Stimulated activated CD8-positive, alpha-beta memory T cell treated with anti-CD3 and anti-CD28 coated beads, Interleukin-7, amount 100 ng/mL, for 4 hours (primary cell): Measurements from ENCODE around the gene STK10.
A peak's percentile ranks its signal among the peaks of the same experiment; 100 is the strongest.
"Not testable (repeated sequence)": the region's sequence is repeated elsewhere in the genome, so short reads cannot be mapped to it uniquely, and the experiment has no call there.

Experiments used
- DNase-seq, 2 donors: peaks; one replicate each; pipeline ENCODE4 v3.0.0-alpha.2; 2020; ENCODE audit warnings: low read depth in 2 of 2

Gene STK10

GRCh38 chr5:172188033-172188892 is at the start of gene STK10:
Gene STK10 (minus strand): TSS chr5:172188224. CDS start chr5:172188042, 182 bp downstream.
- peak; percentile 80 to 94 for DNase-seq

- DNase-seq, result no peak
These were observed 48.1 kb upstream of the STK10 start for GRCh38 chr5:172235827-172236736.

- DNase-seq, result no peak
These were observed 47.2 kb upstream of the STK10 start for GRCh38 chr5:172235132-172235780.

GRCh38 chr5:172234031-172234430 is 46.0 kb upstream of the STK10 start:
- DNase-seq, result no peak

- DNase-seq, result no peak
These were observed 41.9 kb upstream of the STK10 start for GRCh38 chr5:172229904-172230303.

- DNase-seq, result no peak
These were observed 37.0 kb upstream of the STK10 start for GRCh38 chr5:172224996-172225395.

GRCh38 chr5:172223901-172224873 is 36.2 kb upstream of the STK10 start:
- peak in 1 of 2 donors; percentile 2 for DNase-seq

GRCh38 chr5:172219296-172219695 is 31.3 kb upstream of the STK10 start:
- no peak for DNase-seq

GRCh38 chr5:172216345-172216744 is 28.3 kb upstream of the STK10 start:
- DNase-seq, result no peak

GRCh38 chr5:172213126-172213525 is 25.1 kb upstream of the STK10 start:
- no peak for DNase-seq

- DNase-seq, result no peak
These were observed 23.7 kb upstream of the STK10 start for GRCh38 chr5:172211676-172212075.

GRCh38 chr5:172209714-172210113 is 21.7 kb upstream of the STK10 start:
- DNase-seq, result no peak

GRCh38 chr5:172207511-172207910 is 19.5 kb upstream of the STK10 start:
- DNase-seq, result no peak

- DNase-seq, result not testable (repeated sequence)
These were observed 18.0 kb upstream of the STK10 start for GRCh38 chr5:172205984-172206383.

- no peak for DNase-seq
These were observed 12.5 kb upstream of the STK10 start for GRCh38 chr5:172200476-172200875.

GRCh38 chr5:172199446-172199845 is 11.4 kb upstream of the STK10 start:
- DNase-seq, result no peak

- DNase-seq, result not testable (repeated sequence)
These were observed 9.8 kb upstream of the STK10 start for GRCh38 chr5:172197775-172198174.

GRCh38 chr5:172194985-172195774 is 7.2 kb upstream of the STK10 start:
- DNase-seq, result no peak

GRCh38 chr5:172193872-172194271 is 5.8 kb upstream of the STK10 start, which contains the start of gene EFCAB9:
Gene EFCAB9 (plus strand): TSS chr5:172194172. CDS start chr5:172194173, 1 bp downstream.
- no peak for DNase-seq
